Activated CD8-positive, alpha-beta memory T cell treated with anti-CD3 and anti-CD28 coated beads for 4 hours (primary cell): ENCODE measurements around the gene OR9Q1.

Experiments used
- DNase-seq, 2 donors: peaks; one replicate each; pipeline ENCODE4 v3.0.0-alpha.2; 2020; ENCODE audit warnings: low read depth in 2 of 2

Gene OR9Q1

GRCh38 chr11:58034471-58034870, 10.8 kb downstream of the OR9Q1 start:
- DNase-seq, result no peak

- DNase-seq, result no peak
These were observed 15.9 kb downstream of the OR9Q1 start for GRCh38 chr11:58039589-58039988.

- no peak for DNase-seq
These were observed 19.7 kb downstream of the OR9Q1 start for GRCh38 chr11:58043379-58043778.

- no peak for DNase-seq
These were observed 22.6 kb downstream of the OR9Q1 start for GRCh38 chr11:58046231-58046630.

- no peak for DNase-seq
These were observed 24.1 kb downstream of the OR9Q1 start for GRCh38 chr11:58047818-58048217.

- DNase-seq, result no peak
These were observed 32.2 kb downstream of the OR9Q1 start for GRCh38 chr11:58055806-58056401.

- DNase-seq, result no peak
These were observed 33.8 kb downstream of the OR9Q1 start for GRCh38 chr11:58057481-58057880.

- no peak for DNase-seq
These were observed 34.8 kb downstream of the OR9Q1 start for GRCh38 chr11:58058276-58059006.

- no peak for DNase-seq
These were observed 35.3 kb downstream of the OR9Q1 start for GRCh38 chr11:58059007-58059350.

GRCh38 chr11:58060535-58060934, 36.9 kb downstream of the OR9Q1 start:
- no peak for DNase-seq

- no peak for DNase-seq
These were observed 37.4 kb downstream of the OR9Q1 start for GRCh38 chr11:58060939-58061672.

GRCh38 chr11:58061813-58062212, 38.1 kb downstream of the OR9Q1 start:
- no peak for DNase-seq

GRCh38 chr11:58067685-58068084, 44.0 kb downstream of the OR9Q1 start:
- no peak for DNase-seq

GRCh38 chr11:58068655-58069054, 45.0 kb downstream of the OR9Q1 start:
- DNase-seq, result no peak

- DNase-seq, result no peak
These were observed 46.9 kb downstream of the OR9Q1 start for GRCh38 chr11:58070585-58070984.

- DNase-seq, result no peak
These were observed 52.1 kb downstream of the OR9Q1 start for GRCh38 chr11:58075781-58076180.

- no peak for DNase-seq
These were observed 62.8 kb downstream of the OR9Q1 start for GRCh38 chr11:58086528-58086927.

- DNase-seq, result no peak
These were observed 73.8 kb downstream of the OR9Q1 start for GRCh38 chr11:58097437-58097836.

GRCh38 chr11:58121096-58121495, 97.4 kb downstream of the OR9Q1 start:
- DNase-seq, result no peak

GRCh38 chr11:58125469-58125868, 101.8 kb downstream of the OR9Q1 start, which contains the start of gene OR9I1:
TSS of gene OR9I1 (minus strand) at chr11:58125530. CDS start at chr11:58119444, 6,086 bp downstream.
- DNase-seq, result no peak

GRCh38 chr11:58127350-58127749, 103.7 kb downstream of the OR9Q1 start:
- no peak for DNase-seq

- no peak for DNase-seq
These were observed 109.8 kb downstream of the OR9Q1 start for GRCh38 chr11:58133309-58134076.
